Stimulated activated CD4-positive, alpha-beta T cell treated with anti-CD3 and anti-CD28 coated beads, Interleukin-1b, Interleukin-23, amount 100 ng/mL, for 4 hours (primary cell): ENCODE measurements around the gene VWC2.

ENCODE experiments used
- DNase-seq, 2 donors: peaks; one replicate each; pipeline ENCODE4 v3.0.0-alpha.2; 2020; ENCODE audit warnings: low read depth in 2 of 2

Gene VWC2

GRCh38 chr7:49783446-49783845 is 10.0 kb downstream of the VWC2 start:
- DNase-seq: no peak

- no peak for DNase-seq
These were observed 14.5 kb downstream of the VWC2 start for GRCh38 chr7:49787980-49788379.

GRCh38 chr7:49788455-49789059 is 15.1 kb downstream of the VWC2 start:
- DNase-seq: no peak

DNA sequence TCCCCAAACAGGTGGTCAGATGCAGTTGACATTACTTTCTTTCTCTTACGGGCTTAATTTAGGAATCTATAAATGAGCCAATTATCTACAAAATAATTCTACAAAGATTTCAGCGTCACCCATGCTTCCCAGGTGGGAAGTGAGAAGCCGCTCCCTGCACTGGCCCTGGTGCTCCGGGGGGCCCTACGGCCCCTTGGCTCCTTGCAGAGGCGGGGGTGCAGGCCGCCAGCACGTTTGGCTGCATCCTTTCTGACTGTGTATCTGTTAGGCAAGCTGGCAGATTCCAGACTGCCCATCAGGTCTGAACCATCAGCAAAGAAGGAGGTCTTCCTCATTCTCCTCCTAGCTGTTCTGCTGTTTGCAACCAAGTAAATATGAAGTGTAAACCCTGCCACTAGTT is 16.3 kb downstream of the VWC2 start:
- no peak for DNase-seq

DNA sequence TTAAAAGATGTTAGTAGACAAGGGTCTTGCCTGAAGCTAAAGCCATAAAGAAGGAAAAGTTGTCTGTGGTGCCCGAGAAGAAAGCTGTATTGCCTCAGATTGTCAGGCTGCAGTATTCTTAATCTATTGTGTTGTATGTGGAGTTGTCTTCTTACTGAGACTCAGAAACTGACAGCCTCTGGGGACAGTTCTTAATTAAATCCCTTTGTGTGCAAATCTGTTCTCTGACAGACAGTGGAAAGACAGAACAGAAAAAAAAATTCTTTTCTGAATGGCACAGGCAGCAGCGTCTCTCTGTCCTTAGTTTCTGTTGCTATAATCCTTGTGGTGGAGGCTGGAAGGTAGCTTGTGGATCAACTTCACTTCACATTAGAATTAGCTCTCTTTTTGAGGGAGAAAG is 16.8 kb downstream of the VWC2 start:
- DNase-seq: no peak

- no peak for DNase-seq
These were observed 17.8 kb downstream of the VWC2 start for GRCh38 chr7:49791088-49791741.

- DNase-seq: no peak
These were observed 24.7 kb downstream of the VWC2 start for GRCh38 chr7:49797987-49798660.

DNA sequence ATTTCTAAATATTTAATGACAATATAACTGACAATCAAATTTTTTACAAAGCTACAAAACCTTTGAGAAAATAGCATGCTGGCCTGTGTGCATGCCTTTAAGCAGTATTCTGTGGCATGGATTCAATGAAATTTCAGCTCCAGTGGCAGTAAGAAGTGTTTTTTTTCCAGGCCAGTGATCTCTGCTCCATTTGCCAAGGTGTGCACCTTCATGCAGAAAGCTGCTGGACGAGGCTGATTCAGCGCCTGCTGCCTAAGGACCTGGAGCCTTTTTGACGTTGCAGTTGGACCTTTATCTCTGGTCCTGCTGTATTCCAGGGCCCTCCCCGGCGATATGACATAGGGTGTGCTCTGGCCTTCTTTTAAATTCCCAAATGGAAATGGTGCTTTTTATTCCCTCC is 26.6 kb downstream of the VWC2 start:
- DNase-seq: no peak

DNA sequence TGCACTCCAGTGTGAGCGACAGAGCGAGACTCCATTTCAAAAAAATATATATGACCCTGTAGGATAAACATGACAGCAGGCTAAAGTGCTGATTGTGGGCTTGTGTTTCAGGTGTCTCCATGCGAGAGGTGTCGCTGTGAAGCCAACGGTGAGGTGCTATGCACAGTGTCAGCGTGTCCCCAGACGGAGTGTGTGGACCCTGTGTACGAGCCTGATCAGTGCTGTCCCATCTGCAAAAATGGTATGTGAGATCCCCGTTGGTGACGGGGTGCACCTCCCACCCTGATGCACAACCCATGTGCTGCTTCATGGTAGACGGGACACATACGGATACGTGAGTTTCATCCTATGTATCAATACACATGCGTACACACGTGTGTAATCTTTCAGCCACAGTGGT is 29.2 kb downstream of the VWC2 start:
- no peak for DNase-seq

DNA sequence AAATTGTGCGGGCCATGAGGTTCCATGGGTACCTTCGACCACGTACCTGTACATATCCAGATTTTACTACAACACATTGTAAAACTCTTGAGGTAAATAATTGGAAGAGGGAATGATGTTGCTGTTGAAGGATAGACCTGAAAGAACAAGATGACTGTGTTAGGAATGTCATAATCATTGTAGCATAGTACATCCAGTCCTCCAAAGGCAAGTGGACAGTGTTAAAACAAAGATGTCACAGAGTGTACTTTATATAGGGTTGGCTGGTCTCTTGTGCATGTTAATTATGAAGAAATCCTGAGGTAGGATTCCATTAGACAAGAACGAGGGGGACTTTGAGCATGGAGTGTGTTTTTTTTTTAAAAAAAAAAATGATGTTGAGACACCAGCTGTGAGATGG is 30.4 kb downstream of the VWC2 start:
- DNase-seq: no peak

DNA sequence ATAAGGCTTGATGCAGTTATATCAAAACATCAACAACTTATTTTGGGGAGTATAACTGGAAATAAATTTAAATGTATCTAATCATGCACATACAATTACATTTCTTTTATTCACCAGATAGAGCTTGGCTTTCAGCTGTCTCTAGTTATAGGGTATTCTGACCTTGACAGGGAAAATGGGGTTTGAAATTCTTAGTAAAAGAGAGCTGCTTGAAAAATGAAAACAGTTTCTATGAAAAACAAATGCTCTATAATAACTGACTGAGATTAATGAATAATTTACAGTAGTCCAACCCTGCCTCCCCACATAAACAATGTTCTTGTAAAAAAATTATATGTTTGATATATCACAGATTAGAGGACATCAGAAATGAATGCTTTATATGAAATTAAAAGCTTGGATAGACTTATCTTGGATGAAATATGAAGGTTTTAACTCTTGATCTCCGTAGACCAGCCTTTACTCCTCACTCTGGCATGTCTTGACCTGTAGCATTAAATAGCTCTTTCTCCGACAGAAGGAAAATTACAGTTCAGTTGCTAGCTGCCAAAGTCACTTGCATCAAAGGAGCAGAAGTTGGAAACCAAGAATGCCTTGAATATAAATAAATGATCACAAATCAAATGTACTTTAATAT is 32.1 kb downstream of the VWC2 start:
- DNase-seq: no peak

DNA sequence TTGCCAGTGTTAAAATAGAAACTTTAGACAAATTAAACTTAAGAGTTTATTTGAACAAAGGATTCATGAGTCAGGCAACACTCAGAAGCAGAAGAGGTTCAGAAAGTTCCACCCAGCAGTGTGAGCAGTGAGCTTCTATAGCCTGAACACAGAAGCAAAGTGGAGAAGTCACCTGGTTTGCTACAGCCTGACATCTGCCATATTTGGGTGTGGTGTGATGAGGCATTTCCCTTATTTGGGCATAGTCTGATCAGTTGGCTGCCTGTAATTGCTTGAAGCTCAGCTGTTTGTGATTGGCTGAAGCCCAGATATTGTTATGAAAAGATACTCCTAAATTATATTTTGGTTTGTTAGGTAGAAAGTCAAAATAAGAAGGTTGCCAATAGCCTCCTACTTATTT is 39.1 kb downstream of the VWC2 start:
- no peak for DNase-seq

DNA sequence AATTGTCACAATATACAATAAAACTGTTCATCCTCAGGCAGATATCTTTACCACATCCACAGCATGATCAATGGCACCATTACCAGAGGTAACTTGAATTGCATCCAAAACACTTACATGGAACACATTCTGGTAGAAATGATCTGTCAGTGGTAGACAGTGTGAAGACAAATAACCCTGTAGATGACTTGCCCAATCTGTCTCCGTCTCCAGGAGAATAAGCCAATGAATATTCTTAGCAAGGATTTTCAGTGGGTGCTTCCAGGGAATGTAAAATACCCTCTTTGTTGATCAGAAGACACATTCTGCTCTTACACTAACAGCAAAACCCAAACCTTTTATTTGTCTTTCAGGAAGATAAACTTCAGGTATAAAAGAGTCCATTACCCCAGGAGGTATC is 43.8 kb downstream of the VWC2 start:
- DNase-seq: no peak

- DNase-seq: no peak
These were observed 47.7 kb downstream of the VWC2 start for GRCh38 chr7:49821181-49821580.

DNA sequence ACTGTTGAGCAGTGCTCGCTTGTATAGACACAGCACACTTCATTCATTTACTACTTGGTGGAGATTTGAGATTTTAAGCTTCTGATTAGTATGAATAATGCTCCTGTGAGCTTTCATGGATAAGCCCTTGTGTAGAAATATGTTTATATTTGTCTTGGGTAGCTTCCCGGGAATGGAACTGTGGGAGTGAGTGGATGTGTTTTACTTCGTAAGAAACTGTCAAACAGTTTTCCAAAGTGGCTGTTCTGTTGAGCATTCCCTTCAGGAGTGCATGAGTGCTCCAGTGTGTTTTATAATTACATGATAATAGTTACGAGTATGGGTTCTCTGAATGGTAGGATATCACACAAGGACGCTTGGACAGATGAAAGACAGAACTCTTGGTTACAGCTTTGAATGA is 49.4 kb downstream of the VWC2 start:
- DNase-seq: no peak

DNA sequence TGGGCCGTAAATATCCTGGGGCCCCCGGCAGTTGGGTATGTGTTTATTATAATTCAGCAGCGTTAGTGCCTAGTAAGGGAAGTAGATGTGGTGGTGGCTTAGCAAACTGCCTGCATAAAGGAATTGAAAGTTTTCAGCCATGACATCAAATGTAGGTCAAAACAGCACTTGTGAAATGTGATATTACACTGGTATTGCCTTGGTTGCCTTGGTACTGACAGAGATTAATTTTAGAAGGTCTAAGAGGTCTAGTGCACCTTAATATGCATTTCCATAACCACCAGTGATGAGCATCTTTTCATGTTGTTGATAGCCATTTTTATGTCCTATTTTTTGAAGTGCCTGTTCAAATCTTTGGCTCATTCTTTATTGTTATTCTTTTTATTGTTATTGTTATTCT is 50.1 kb downstream of the VWC2 start:
- DNase-seq: no peak

DNA sequence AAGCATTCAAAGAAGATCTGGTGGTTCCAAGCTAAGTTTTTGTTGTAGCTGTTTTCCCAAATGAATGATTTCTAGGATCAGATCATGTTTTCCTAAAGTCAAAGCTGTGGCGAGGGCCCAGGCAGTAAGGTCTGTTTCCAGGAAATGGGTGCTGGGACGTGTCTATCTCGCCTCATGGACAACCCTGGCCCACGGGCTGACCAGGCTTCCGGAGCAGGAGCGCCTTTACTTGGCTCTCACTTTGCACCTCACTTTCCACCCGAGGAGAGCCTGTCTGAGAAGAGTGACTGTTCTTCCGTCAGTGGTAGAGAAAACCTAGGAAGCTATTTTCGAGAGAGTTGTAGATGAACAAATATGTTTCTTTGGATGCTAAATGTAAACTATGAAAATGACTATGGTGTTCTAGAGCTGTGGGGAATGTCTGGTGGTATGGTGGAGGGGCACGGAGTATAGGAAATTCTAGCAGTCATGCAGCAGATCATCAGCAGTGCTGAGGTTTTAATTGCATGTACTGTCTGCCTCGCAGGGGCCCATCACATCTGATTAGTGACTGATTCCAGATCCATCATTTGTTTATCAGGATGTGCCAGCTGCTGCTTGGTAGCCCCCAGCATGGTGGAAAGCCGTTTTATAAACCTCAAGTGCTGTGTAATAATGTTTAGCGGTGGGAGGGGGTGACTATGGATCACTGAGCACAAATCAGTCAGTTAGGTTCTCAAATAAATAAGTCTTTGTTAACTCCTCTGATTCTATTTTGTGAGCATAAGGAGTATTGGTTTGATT is 66.6 kb downstream of the VWC2 start:
- no peak for DNase-seq

DNA sequence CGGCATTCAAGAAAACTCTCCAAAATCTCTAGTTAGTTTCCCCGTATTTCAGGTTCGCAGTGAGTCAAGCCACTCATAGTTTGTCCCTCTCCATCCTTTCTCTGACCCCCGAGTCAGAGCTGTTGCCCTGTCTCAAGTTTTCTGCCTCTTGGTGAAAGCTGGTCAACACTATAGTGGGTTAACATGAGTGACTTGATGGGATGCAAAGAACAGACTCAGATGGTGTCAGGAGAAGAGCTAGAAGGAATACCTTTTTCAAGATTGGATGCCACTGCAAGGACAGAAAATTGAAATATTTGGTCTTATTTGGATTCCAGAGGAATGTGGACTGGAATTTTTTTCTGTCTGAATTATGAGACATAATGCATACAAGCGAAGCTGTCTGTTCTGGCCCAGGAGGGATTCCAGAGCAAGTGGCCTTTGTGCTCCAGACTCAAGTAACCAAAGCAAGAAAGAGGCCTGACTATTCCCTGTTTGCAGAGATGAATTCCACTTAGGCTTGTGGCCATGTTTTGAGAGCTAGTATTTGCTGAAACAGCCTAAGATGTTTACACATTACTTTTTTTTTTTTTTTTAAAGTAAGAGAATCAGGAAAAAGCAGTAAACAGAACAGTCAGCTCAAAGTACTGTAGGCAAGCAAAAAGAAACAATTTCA is 67.4 kb downstream of the VWC2 start:
- DNase-seq: no peak

- no peak for DNase-seq
These were observed 72.2 kb downstream of the VWC2 start for GRCh38 chr7:49845626-49846025.

DNA sequence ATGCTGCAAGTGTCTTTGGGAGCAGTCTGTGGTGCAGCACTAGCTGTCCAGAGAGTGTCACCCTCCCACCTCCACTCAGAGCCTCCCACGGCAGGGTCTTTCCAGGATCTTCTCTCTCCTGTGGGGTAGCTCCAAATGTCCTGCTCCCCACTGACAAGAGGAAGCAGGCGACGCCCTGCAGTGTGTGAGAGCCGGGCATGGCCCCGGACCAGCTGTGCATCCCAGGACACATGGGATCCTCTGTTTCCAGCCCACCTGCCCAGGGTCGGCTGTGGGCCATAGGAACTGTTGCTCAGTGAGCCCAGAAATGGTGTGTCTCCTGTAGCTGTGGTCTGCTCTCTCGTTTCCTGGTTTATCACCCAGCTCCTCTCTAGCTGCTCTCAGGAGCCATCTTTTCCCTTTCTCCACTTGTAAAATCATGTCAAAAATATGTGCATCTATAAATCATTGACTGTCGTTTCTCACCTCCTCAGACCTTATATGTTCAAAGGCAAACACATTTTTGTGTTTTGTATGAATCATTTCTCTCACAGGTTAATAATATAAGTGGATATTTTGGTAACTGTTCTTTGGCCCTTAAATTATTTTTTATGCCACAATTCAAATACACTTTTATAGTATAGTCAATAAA is 74.9 kb downstream of the VWC2 start:
- DNase-seq: no peak

GRCh38 chr7:49850921-49851613 is 77.6 kb downstream of the VWC2 start:
- no peak for DNase-seq
